ENCODE measurements around the gene EIF4EBP3. TPM values are rescaled to one million over a fixed set of nuclear protein-coding genes. Genes with fewer than 3 reads are reported as not detected.
A peak's percentile ranks its signal among the peaks of the same experiment; 100 is the strongest.

The EIF4EBP3 gene
- total and polyA plus RNA-seq, 2 of the 4 experiments (the other 2 are of a cell fraction) = 0.36 to 2.1 TPM

DNA sequence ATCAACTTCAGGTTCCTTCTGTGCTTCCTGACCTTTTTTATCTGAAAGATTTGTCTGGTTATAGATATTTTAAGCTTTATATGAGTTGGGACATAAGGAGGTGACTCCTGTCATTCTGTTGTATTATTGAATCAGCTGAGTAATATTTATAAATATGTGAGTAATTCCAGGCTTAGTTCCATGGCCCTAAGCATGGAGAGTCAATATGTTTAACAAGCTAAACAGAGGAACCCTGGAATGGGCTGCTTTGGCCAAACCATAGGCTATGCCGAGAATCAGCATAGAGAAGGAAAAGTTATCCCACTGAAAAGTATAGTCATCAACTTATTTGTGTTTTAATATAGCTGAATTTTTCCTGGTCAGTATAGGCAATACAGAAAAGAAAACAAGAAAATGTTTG lies 7.2 kb upstream of the EIF4EBP3 start:
- Histone ChIP-seq H3K4ac (ENCODE audit: low read depth, low read length) (no peak overlapping the region), H3K9me1 (ENCODE audit: insufficient read depth, low read length) (no peaks in the 10 kb centered on the region), H3K27me3 (ENCODE audit: control insufficient read depth, insufficient read depth, low read length) (no peaks in the 10 kb centered on the region), H3K56ac (ENCODE audit: extremely low read depth, insufficient read depth, low read length) (no peak overlapping the region), H4K91ac (ENCODE audit: insufficient read depth, low read depth, low read length) (no peak overlapping the region), H3K9ac (ENCODE audit: low read depth, low read length) (no peak overlapping the region), H2BK120ac (ENCODE audit: low read depth, low read length) (no peak overlapping the region), H3K36me3 (ENCODE audit: control insufficient read depth, insufficient read depth, low read length) (peaks cover 18% of the 10 kb centered on the region), H2BK20ac (ENCODE audit: low read depth, low read length) (no peak overlapping the region), H2BK15ac (ENCODE audit: low read depth, low read length) (no peak overlapping the region), H3K23ac (ENCODE audit: low read depth, low read length) (no peak overlapping the region), H3K4me3 (ENCODE audit: insufficient read depth, low read depth, low read length) (no peak overlapping the region), H4K20me1 (ENCODE audit: insufficient read depth, low read length) (no peaks in the 10 kb centered on the region), H2AK5ac (ENCODE audit: low read depth, low read length) (no peak overlapping the region), H4K5ac (ENCODE audit: low read depth, low read length) (no peak overlapping the region), H3K4me1 (ENCODE audit: control insufficient read depth, insufficient read depth, low read length) (no peaks in the 10 kb centered on the region), H3K27ac (ENCODE audit: insufficient read depth, low read length) (no peak overlapping the region), H3K4me2 (ENCODE audit: low read depth, low read length) (no peak overlapping the region), H3K14ac (replicated peaks; ENCODE audit: low read depth, low read length) (no peak overlapping the region), H3K9me3 (ENCODE audit: control insufficient read depth, insufficient read depth, low read length) (no peaks in the 10 kb centered on the region), H3K18ac (ENCODE audit: low read depth, low read length) (no peak overlapping the region), H3K79me1 (ENCODE audit: low read depth in 1 of 2, low read length in 2 of 2) (peaks cover 0 to 8% of the 10 kb centered on the region in 2 experiments; a peak in 2 of 4 replicates), H4K8ac (ENCODE audit: low read depth in 2 of 2, low read length in 2 of 2) (no peak overlapping the region), H2AFZ (replicated peaks; ENCODE audit: low read length, poor library complexity) (no peak overlapping the region), H2BK5ac (ENCODE audit: low read depth, low read length, poor library complexity, severe bottlenecking) (no peak overlapping the region), H2AK9ac (replicated peaks; ENCODE audit: low read depth, low read length, poor library complexity) (no peak overlapping the region)
- CTCF ChIA-PET = interaction anchor here (0.6 to 0.7 kb wide), 3 partner anchors 23 to 138 kb away, joined by 3 read pairs; no protein-coding TSS in a partner anchor
- DNase-seq = no peak
- no TSS peak for BruUV-seq (replicated peaks)
- TF ChIP-seq RAD21 (IDR thresholded peaks at IDR 0.05; ENCODE audit: low read length) = no peak
- no peak for TF ChIP-seq CEBPB (IDR thresholded peaks at IDR 0.05; ENCODE audit: low read depth, low read length)
- TF ChIP-seq, protein P1, sequence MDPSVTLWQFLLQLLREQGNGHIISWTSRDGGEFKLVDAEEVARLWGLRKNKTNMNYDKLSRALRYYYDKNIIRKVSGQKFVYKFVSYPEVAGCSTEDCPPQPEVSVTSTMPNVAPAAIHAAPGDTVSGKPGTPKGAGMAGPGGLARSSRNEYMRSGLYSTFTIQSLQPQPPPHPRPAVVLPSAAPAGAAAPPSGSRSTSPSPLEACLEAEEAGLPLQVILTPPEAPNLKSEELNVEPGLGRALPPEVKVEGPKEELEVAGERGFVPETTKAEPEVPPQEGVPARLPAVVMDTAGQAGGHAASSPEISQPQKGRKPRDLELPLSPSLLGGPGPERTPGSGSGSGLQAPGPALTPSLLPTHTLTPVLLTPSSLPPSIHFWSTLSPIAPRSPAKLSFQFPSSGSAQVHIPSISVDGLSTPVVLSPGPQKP (IDR thresholded peaks at IDR 0.05; ENCODE audit: borderline replicate concordance, low read depth, low read length) = no peak
- intact Hi-C loops (cut with micrococcal nuclease) = no loop called here
- ATAC-seq (ENCODE audit: low read depth) = peak; percentile 72
- in situ Hi-C loops (cut with MboI; ENCODE audit: low sequenced_read_pairs) = no loop called here
- POLR2A ChIA-PET (ENCODE audit: unreplicated experiment) = no interaction called here
- dilution Hi-C loops (cut with HindIII; ENCODE audit: low sequenced_read_pairs, unreplicated experiment) = no loop called here
- no CpG with 5 or more reads among the region's 1 CpG for WGBS, 2 experiments (ENCODE audit: extremely low coverage in 2 of 2, insufficient read length in 1 of 2)
